ENCODE data around the gene ITGA2.

ITGA2 gene

DNA sequence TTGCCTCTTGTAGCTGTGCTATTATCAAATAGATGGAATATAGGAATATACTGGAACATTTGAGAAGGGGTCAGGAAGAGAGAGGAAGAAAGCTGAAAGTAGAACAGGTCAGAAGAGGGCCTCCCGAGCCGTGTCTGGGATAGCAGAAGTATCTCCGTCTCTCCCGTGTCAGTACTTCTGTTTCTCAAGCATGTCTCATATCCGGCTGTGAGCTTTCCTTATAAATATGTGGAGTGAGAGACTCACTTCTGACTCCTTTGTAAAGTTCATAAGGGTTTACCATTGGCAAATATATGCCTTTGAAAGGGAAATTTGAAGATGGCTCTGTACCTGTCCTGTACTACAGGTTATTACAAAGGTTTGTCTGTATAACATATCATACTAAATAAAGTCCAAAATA lies 70.1 kb downstream of the ITGA2 start:
- DNase-seq (ENCODE audit: low spot score): no peak

DNA sequence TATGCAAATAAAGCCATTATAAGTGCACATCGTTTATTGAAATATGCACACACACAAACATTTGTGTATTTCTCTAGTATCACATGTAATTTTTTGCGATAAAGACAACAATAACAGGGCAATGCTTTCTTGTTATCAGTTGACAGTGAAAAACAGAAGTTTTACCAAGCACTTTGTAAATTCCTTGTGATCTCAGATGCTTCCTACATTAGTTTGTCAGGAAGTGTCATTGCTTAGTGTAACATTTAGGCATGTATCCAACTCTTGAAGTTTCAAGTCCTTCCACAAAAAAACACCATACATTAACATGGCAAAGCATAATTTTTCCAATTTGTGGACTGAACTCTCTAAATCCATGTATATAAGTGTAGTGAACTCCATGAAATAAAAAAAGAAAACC lies 74.0 kb downstream of the ITGA2 start:
- no peak for DNase-seq (ENCODE audit: low spot score)

DNA sequence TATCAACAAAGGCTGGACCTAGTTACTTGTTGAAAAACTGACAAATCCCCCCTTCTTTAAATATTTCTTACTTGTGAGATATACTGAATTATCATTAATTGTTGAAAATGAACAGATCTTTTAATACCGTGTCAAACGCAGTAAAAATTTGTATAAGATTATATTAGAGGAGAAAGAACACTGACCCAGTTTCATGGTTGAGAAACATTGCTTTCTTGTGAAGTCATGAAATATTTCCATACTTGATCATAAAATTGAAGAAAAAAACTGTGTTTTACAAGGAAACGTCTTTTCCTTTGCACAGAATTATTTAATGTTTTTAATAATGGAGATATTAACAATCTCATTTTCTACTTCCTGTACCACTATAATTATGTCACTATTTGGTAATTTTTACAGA lies 74.6 kb downstream of the ITGA2 start:
- no peak for DNase-seq (ENCODE audit: low spot score)

DNA sequence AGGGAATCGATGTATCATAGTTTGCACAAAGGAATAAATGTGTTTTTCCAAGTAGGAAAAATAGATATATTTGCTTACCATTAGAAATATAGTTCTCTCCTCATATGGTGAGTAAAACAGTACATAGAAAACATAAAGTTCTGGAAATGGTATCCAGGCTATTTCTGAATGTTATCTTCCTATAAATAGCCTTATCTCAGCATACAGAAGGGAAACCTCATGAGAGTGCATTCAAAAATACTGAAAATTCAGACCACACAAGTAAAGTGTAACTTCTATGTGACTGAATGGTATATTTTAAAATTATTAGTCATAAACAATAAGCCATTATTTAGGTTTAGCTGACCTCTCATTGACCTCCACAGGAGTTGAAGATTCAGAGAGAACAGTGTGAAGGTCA lies 76.9 kb downstream of the ITGA2 start:
- no peak for DNase-seq (ENCODE audit: low spot score)

DNA sequence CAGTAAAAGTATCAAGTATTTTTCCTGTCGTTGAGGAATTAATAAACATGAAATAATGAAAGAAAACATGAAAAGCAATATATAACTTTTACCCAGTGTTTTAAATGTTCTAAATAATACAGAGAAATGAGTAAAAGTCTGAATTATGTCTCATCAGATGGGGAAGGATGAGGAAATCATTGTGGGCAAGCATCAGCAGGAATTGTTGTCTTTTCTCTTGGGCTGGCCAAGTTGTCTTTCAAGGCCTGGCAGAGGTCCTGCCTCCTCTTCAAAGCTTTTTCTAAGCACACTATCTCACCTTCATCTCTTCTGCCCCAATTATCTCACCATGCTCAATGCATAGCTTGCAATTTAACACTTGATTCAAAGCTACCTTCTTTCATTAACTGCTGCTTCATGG lies 78.5 kb downstream of the ITGA2 start:
- no peak for DNase-seq (ENCODE audit: low spot score)

DNA sequence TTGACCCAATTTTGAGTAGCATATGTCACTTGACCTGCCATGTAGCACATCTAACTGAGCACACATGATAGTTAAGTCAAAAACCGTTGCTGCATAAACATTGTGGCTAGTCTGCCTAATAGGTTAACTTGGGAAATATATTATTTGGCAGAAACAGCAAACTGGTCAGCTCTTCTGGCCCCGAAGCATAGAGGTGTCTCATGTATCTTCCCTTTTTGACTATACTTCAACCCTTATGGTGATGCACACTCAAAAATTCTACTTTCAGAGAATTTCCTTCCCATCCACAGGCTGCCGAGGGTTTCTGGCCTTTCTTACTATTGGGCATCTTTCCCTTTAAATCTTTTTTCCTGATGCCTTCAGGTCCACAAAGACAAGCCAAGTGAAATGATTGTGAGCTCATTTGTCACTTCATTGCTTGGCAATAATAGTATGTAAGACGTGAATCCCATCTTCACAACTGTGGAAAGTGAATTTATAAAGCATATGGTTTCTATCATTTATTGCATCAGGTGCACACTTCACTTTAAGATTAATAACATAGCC lies 79.2 kb downstream of the ITGA2 start:
- DNase-seq (ENCODE audit: low spot score): no peak

DNA sequence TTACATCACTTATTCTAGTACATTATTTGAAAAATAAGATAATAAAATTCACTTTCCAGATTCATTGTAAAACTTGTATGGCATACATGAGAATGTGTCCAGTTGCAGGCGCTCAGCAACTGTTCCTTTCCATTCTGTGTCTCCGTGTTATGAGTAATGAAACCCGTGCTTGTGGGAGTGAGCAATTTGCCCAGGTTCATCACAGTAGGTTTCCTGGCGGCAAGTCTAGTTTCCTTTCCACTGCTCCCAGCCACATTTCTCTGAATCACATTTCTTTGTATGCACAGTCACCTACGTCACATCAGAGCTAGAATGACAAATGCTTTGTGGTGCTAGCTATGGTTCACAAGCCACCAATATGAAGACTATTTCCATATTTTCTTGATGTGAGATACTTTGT lies 80.5 kb downstream of the ITGA2 start:
- no peak for DNase-seq (ENCODE audit: low spot score)

DNA sequence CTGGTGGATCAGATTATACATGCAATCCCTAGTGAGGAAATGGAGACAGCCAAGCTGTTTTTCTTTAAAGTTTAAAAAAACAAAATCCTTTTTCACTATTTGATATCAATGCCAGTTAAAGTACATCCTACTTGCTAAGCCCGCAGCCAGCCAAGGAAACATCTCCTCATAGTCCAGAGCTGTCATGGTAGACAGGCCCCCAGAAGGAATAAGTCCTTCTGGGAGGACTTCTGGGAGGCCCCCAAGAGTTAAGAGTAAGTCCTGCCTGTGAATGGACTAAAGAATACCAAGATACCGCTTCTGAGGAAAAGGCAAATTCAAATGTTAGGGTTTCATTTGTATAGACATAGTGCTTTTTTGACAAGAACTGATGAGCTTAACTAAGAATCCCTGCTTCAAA lies 82.1 kb downstream of the ITGA2 start:
- no peak for DNase-seq (ENCODE audit: low spot score)

DNA sequence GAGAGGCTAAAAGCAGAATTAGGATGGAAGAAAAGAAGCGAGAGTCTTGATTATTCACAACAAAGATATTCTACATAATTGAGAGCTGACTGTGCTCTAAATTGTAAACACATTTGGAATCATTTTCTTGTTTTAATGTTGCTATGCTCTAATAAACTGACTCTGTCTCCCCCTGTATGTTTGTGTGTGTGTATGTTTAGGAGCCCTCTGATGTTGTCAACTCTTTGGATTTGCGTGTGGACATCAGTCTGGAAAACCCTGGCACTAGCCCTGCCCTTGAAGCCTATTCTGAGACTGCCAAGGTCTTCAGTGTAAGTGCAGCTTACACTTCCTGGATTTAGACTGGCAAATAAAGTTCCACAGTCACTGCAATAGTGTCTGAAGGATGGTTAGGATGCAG lies 82.6 kb downstream of the ITGA2 start:
- no peak for DNase-seq (ENCODE audit: low spot score)

DNA sequence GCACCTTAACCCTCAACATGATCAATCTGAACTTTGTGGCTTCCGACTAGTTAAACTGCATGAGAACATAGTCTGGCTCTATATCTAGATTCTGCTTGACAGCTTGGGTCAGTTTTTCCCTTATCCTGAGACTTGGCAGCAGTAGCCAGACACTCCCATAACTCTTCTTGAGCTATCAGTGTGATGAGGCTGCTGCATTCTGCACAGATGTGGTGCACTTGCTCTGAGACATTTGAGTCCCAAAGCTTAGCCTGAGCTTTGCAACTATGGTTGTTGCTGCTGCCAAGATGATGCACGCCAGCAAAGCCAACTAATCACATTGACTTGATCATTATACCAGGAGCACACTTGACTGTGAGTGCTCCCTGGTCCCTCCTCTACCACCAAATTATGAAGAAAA lies 84.2 kb downstream of the ITGA2 start:
- DNase-seq (ENCODE audit: low spot score): no peak

DNA sequence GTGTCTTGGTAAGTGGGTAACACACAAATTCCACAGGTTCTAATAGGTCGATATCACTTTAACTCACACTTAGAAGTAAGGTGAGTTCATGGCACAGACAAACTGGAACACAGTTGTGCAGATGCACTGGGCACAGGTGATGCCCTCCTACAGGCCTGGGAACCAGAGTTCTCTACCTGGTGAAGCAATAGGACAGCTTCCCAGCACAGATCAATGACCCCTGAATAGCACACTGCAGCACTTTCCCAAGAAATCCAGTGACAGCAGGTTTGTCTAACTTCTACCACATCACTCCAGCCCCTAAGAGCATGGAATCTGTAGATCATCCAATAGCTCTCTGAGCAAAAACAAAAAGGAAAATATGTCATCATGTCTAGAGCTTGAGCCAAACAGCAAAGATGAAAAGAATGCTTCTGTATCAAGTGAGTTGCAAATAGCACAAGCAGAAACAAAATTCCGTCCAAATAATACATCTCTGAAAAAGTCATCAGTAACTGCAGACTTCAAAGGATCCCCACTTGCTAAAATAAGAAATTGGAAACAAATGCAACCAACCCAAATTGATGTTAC lies 86.9 kb downstream of the ITGA2 start:
- no peak for DNase-seq (ENCODE audit: low spot score)

DNA sequence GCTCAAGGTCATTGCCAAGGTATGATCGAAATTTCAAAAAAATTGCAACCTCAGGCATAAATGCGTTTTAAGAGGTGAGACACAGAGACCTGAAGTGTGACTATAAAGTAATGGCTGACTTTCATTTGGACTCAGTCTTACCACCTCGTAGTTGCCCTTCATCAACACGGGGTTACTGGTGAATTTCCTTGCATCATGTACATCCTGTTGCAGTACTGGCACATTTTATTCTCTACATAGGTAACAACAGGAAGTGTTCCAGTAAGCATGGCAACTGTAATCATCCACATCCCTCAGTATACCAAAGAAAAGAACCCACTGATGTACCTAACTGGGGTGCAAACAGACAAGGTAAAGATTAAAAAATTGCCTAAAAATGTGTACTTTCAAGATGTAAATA lies 91.1 kb downstream of the ITGA2 start:
- DNase-seq (ENCODE audit: low spot score): no peak

DNA sequence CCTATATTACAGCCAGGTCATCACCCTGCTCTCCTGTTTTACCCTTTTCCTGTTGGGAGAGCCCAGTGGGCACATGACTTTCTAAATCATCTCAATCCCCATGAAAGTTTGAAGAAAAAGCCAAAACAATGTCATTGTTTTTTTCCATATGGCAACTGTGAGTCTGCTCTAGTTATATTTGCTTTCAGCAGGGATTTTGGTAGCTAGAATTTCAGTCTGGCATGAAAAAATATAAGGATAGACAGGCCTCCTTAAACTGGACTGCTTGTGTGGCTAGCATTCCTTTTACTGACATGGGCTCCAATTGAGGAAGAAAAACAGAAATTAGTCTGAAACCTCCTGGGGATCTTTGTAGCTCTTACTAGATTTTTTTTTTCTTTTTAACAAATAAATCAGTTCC lies 94.8 kb downstream of the ITGA2 start:
- no peak for DNase-seq (ENCODE audit: low spot score)

DNA sequence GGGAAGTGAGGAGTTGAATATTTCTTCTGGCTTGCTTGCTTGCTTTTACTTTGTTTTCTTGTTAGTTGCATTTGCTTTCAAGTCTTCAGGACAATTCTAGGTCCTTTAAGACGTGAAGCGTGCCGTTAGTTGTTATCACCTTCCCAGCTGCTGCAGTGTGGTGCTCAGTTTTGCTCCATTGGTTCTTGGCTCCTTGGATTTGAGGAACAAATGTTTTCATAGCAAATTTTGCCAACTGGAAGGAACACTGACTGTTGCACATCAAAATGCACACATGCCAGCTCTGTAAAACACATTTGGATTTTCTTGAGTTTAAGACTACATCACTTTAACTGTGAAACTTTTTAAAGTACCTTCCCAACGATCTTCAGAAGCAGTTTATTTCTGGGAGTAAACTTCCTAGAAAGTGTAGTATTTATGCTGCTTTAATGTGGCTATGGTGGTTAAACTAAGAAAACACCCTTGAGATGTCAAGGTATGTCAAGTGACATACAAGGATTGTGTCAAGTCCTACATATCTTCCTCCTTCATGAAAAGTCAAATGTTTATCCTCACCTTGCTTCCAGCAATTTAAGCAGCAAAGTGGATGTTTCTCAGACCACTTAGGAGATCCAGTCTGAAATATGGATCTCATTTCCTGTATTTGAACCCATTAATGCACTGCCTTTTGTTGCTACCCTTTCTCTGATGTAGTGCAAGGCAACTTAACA lies 95.5 kb downstream of the ITGA2 start:
- DNase-seq (ENCODE audit: low spot score): no peak

DNA sequence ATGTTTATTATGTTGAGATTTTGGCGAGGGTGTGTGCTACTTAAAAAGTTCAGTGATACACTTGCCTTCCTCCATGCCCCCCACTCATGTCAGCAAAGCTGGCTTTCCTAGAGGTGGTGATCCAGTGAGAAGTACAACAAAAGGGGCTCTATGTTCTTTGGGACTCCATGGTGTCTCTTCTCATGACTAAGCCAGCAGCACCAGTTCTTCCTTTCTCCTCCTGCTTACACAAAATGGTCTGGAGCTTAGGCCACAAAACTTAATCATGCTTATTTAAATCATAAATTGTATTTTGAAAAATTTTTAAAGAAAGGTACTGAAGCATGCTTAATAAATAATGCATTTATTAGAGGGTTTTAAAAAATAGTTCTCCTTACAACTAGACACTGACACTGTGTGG lies 98.0 kb downstream of the ITGA2 start:
- DNase-seq (ENCODE audit: low spot score): no peak

DNA sequence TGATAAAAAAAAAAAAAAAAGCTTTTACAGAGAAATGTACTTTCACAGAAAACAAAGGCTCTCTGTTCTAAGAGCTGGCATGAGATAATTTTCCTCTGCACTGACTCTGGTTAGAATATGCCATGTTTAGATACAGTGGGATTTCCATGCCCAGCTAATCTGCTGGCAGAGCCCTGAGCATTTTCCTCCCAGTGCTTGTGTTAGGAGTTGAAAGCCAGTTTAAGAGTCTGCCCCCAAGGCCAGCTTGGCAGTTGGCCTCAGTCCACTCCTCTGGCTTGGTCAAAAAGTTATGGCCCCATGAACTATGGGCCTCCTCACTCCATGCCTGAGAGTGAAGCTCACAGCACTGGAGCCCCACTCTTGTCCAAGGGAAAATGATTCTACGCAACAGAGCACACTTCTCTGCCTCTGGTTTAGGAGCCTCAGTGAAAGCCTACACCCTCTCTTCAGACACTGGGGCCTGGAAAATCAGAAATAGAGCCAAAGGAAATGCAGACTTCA lies 98.5 kb downstream of the ITGA2 start:
- DNase-seq (ENCODE audit: low spot score): no peak

DNA sequence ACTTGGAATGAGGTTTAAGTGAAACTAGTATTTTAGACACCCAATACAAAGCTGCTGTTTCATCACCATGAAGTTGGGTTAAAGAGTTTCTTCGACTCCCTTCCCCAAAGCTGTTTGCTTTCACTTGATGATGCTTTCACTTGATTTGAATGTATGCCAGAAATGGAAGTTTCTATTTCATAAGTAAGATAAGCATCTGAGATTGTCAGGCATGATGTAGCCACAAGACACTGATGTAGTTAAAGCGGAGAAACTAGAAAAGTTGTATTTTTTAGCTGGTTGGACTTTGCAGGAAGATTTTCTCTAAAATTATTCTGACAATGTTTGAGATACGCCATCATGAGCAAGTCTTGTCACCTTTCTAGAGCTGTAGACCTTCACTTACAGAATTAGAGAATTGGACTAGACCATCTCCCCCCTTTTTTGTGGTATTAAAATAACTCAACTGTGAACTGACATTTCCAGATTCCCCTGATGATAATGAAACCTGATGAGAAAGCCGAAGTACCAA lies 100.4 kb downstream of the ITGA2 start:
- no peak for DNase-seq (ENCODE audit: low spot score)

DNA sequence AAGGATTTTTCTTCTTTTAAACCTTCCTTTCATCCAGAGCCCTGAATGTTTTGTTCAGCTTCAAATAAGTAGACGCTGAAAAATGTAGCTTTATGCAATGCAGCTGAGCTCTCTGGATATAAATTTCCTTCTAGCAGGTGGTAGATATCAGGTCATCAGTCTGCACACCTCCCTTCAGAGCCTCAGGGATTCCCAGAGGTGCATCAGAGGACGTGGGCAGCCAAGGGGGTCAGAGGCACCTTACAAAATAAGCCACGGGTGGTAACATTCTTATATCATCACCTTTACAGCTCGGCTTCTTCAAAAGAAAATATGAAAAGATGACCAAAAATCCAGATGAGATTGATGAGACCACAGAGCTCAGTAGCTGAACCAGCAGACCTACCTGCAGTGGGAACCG lies 101.1 kb downstream of the ITGA2 start:
- DNase-seq (ENCODE audit: low spot score): no peak

DNA sequence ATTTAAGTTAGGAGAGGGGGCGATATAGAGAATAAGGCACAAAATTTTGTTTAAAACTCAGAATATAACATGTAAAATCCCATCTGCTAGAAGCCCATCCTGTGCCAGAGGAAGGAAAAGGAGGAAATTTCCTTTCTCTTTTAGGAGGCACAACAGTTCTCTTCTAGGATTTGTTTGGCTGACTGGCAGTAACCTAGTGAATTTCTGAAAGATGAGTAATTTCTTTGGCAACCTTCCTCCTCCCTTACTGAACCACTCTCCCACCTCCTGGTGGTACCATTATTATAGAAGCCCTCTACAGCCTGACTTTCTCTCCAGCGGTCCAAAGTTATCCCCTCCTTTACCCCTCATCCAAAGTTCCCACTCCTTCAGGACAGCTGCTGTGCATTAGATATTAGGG lies 102.1 kb downstream of the ITGA2 start:
- no peak for DNase-seq (ENCODE audit: low spot score)

DNA sequence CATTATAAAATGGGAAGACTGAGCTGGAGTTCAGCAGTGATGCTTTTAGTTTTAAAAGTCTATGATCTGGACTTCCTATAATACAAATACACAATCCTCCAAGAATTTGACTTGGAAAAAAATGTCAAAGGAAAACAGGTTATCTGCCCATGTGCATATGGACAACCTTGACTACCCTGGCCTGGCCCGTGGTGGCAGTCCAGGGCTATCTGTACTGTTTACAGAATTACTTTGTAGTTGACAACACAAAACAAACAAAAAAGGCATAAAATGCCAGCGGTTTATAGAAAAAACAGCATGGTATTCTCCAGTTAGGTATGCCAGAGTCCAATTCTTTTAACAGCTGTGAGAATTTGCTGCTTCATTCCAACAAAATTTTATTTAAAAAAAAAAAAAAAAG lies 103.1 kb downstream of the ITGA2 start:
- no peak for DNase-seq (ENCODE audit: low spot score)

DNA sequence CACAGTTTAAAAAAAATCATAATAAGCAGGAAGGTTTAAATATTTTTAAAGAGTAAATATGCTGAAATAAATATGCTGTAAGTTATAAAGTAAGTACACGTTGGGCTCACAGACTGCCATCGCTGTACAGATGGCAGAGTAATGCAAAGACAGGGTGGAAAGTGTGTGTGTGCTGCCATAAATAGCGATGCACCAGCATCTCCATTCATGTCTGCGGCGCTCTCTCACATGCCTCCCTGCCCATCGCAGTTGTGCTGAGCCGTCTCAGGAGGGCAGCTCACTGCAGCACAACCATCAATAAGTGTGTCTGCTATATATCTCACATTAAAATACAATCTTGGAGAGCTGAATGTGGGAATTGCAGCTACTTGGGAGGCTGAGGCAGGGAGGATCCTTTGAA lies 106.1 kb downstream of the ITGA2 start:
- DNase-seq (ENCODE audit: low spot score): no peak

DNA sequence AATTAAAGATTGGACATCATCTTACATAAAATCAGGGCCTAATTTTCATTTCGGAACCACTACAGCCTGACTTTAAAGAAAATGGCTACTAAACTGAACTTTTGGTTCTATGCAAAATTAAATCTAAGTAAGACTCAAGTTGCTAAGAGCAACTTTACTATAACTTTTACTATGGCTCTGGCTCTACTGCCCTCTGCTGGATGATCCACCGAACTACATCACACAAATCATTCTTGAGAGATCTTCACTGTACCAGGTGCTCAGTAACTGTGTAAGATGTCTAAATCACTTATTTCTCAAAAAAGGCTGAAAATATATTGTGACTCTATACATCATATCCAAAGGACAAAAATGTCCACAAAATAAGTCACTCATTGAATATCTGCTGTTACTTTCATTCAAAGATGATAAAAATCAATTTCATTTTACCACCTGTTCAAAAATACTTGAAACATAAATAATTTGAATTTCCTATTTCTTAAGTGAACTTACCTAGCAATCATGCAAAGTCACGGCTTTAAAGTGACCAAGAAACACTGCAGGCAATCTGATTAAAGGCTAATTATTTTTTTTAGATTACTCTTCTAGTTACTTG lies 106.9 kb downstream of the ITGA2 start:
- peak; percentile 64 for DNase-seq (ENCODE audit: low spot score)

DNA sequence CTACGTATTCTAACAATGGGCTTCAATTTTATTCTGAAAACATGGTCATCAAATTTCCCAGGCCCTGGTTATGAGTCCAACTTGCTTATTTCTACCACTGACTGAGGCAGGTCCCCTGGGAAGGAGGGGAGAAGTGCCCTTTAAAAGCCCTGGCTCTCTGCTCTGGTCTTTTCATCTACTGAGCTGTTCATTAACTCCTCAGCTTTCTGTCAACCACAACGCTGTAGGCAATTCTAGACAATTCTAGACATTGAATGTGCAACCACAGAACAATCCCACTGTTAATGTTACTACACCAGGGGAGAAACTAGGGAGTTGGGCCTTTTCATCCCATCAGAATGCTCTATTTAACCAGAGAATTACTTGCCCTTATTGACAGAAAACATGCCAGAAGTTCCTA lies 110.4 kb downstream of the ITGA2 start:
- no peak for DNase-seq (ENCODE audit: low spot score)
